IgD-negative memory B cell (primary cell): Measurements from ENCODE around the gene GPHN. TPM values are rescaled to one million over a fixed set of nuclear protein-coding genes. Genes with fewer than 3 reads are reported as not detected.

Source experiments
- H3K27ac Mint-ChIP-seq, 3 donors: one replicate each; pipeline ENCODE4 v1.8.0; 2020 to 2022; ENCODE audit warnings: mild to moderate bottlenecking in 3 of 3, mixed read lengths in 3 of 3, moderate library complexity in 1 of 3
- H3K27me3 Mint-ChIP-seq: one replicate; pipeline ENCODE4 v1.8.0; 2021; ENCODE audit warnings: mixed read lengths
- H3K36me3 Mint-ChIP-seq: one replicate; pipeline ENCODE4 v1.8.0; 2020; ENCODE audit warnings: mild to moderate bottlenecking, mixed read lengths
- H3K4me1 Mint-ChIP-seq, 3 donors: one replicate each; pipeline ENCODE4 v1.8.0; 2020 to 2022; ENCODE audit warnings: mixed read lengths in 3 of 3, mild to moderate bottlenecking in 1 of 3
- H3K4me3 Mint-ChIP-seq, 4 donors: one replicate each; pipeline ENCODE4 v1.8.0; 2020 to 2022; ENCODE audit warnings: mild to moderate bottlenecking in 4 of 4, mixed read lengths in 4 of 4, moderate library complexity in 3 of 4
- H3K9me3 Mint-ChIP-seq, 3 donors: one replicate each; pipeline ENCODE4 v1.8.0; 2020 to 2021; ENCODE audit warnings: mixed read lengths in 3 of 3, mild to moderate bottlenecking in 1 of 3
- polyA plus RNA-seq: library from polyadenylated mRNA; unstranded; fragments of 300-500 nt; fragmentation: Illumina TruSeq; gene quantifications from one replicate; pipeline ENCODE4 v1.2.3, GENCODE V29; 2021

Gene GPHN
- polyA plus RNA-seq, 1 donor from 2014 or later: 5.9 TPM

- Mint-ChIP-seq H3K4me1 (peaks cover 0 to 10% (median 10%) of the 10 kb centered on the region in 3 donors), H3K9me3 (peaks cover 0 to 2% (median 0%) of the 10 kb centered on the region in 3 donors), H3K27ac (peak overlapping the region in 1 of 3 donors; percentile 41), H3K27me3 (no peaks in the 10 kb centered on the region), H3K36me3 (peaks cover 4% of the 10 kb centered on the region), H3K4me3 (no peak overlapping the region)
Measured at GRCh38 chr14:66641861-66642635, 134.1 kb downstream of the GPHN start.

- Mint-ChIP-seq H3K27me3 (no peaks in the 10 kb centered on the region), H3K9me3 (peaks cover 0 to 2% (median 0%) of the 10 kb centered on the region in 3 donors), H3K27ac (no peak overlapping the region), H3K4me3 (no peak overlapping the region), H3K36me3 (peaks cover 4% of the 10 kb centered on the region), H3K4me1 (peaks cover 0 to 10% (median 8%) of the 10 kb centered on the region in 3 donors)
Measured at GRCh38 chr14:66643344-66643743, 135.4 kb downstream of the GPHN start.

- Mint-ChIP-seq H3K36me3 (peaks cover 2% of the 10 kb centered on the region), H3K4me3 (no peak overlapping the region), H3K4me1 (peaks cover 6 to 27% (median 14%) of the 10 kb centered on the region in 3 donors), H3K27ac (no peak overlapping the region), H3K9me3 (no peaks in the 10 kb centered on the region), H3K27me3 (no peaks in the 10 kb centered on the region)
Measured at GRCh38 chr14:66645716-66646115, 137.8 kb downstream of the GPHN start.

- Mint-ChIP-seq H3K36me3 (peaks cover 2% of the 10 kb centered on the region), H3K4me3 (no peak overlapping the region), H3K27me3 (no peaks in the 10 kb centered on the region), H3K27ac (no peak overlapping the region), H3K4me1 (peaks cover 13 to 27% (median 16%) of the 10 kb centered on the region in 3 donors), H3K9me3 (no peaks in the 10 kb centered on the region)
Measured at GRCh38 chr14:66649498-66649897, 141.6 kb downstream of the GPHN start.

GRCh38 chr14:66650491-66650911, 142.6 kb downstream of the GPHN start:
- H3K4me3 Mint-ChIP-seq: no peak overlapping the region
- H3K27me3 Mint-ChIP-seq: no peaks in the 10 kb centered on the region
- H3K27ac Mint-ChIP-seq: peak overlapping the region in 1 of 3 donors; percentile 43
- H3K4me1 Mint-ChIP-seq: peaks cover 14 to 27% (median 16%) of the 10 kb centered on the region in 3 donors
- H3K9me3 Mint-ChIP-seq: peaks cover 0 to 3% (median 2%) of the 10 kb centered on the region in 3 donors
- peaks cover 2% of the 10 kb centered on the region for H3K36me3 Mint-ChIP-seq

GRCh38 chr14:66651536-66652220, 143.7 kb downstream of the GPHN start:
- H3K9me3 Mint-ChIP-seq: peaks cover 4 to 14% (median 8%) of the 10 kb centered on the region in 3 donors
- H3K4me3 Mint-ChIP-seq: no peak overlapping the region
- peaks cover 12 to 21% (median 14%) of the 10 kb centered on the region in 3 donors for H3K4me1 Mint-ChIP-seq
- no peaks in the 10 kb centered on the region for H3K36me3 Mint-ChIP-seq
- H3K27ac Mint-ChIP-seq: peak overlapping the region in 1 of 3 donors; percentile 33
- no peaks in the 10 kb centered on the region for H3K27me3 Mint-ChIP-seq

- Mint-ChIP-seq H3K4me3 (no peak overlapping the region), H3K4me1 (peaks cover 12 to 21% (median 14%) of the 10 kb centered on the region in 3 donors), H3K36me3 (no peaks in the 10 kb centered on the region), H3K27me3 (no peaks in the 10 kb centered on the region), H3K9me3 (peaks cover 4 to 16% (median 9%) of the 10 kb centered on the region in 3 donors), H3K27ac (no peak overlapping the region)
Measured at GRCh38 chr14:66652525-66653106, 144.7 kb downstream of the GPHN start.

- Mint-ChIP-seq H3K9me3 (peaks cover 6 to 22% (median 17%) of the 10 kb centered on the region in 3 donors), H3K36me3 (peaks cover 8% of the 10 kb centered on the region), H3K27ac (no peak overlapping the region), H3K4me1 (peaks cover 2 to 4% (median 3%) of the 10 kb centered on the region in 3 donors), H3K27me3 (no peaks in the 10 kb centered on the region), H3K4me3 (no peak overlapping the region)
Measured at GRCh38 chr14:66657780-66658179, 149.8 kb downstream of the GPHN start.

GRCh38 chr14:66662374-66662773, 154.4 kb downstream of the GPHN start:
- H3K4me1 Mint-ChIP-seq: peaks cover 0 to 2% (median 2%) of the 10 kb centered on the region in 3 donors
- no peak overlapping the region for H3K27ac Mint-ChIP-seq
- H3K4me3 Mint-ChIP-seq: peak overlapping the region in 1 of 4 donors; percentile 37
- H3K36me3 Mint-ChIP-seq: peaks cover 8% of the 10 kb centered on the region
- H3K27me3 Mint-ChIP-seq: no peaks in the 10 kb centered on the region
- peaks cover 4 to 28% (median 21%) of the 10 kb centered on the region in 3 donors for H3K9me3 Mint-ChIP-seq

GRCh38 chr14:66677780-66678179, 169.8 kb downstream of the GPHN start:
- Mint-ChIP-seq H3K9me3 (peaks cover 5 to 38% (median 18%) of the 10 kb centered on the region in 3 donors), H3K4me3 (no peak overlapping the region), H3K4me1 (peaks cover 0 to 3% (median 2%) of the 10 kb centered on the region in 3 donors), H3K36me3 (peaks cover 13% of the 10 kb centered on the region), H3K27ac (no peak overlapping the region), H3K27me3 (no peaks in the 10 kb centered on the region)

- H3K4me1 Mint-ChIP-seq: peaks cover 0 to 3% (median 0%) of the 10 kb centered on the region in 3 donors
- no peaks in the 10 kb centered on the region for H3K27me3 Mint-ChIP-seq
- H3K36me3 Mint-ChIP-seq: peaks cover 16% of the 10 kb centered on the region
- H3K27ac Mint-ChIP-seq: no peak overlapping the region
- no peak overlapping the region for H3K4me3 Mint-ChIP-seq
- H3K9me3 Mint-ChIP-seq: peaks cover 4 to 31% (median 18%) of the 10 kb centered on the region in 3 donors
Measured at GRCh38 chr14:66680216-66680615, 172.3 kb downstream of the GPHN start.

GRCh38 chr14:66696326-66696725, 188.4 kb downstream of the GPHN start:
- H3K4me1 Mint-ChIP-seq: peaks cover 0 to 1% (median 0%) of the 10 kb centered on the region in 3 donors
- peaks cover 0 to 7% (median 1%) of the 10 kb centered on the region in 3 donors for H3K9me3 Mint-ChIP-seq
- H3K36me3 Mint-ChIP-seq: peaks cover 8% of the 10 kb centered on the region
- no peak overlapping the region for H3K4me3 Mint-ChIP-seq
- no peaks in the 10 kb centered on the region for H3K27me3 Mint-ChIP-seq
- H3K27ac Mint-ChIP-seq: no peak overlapping the region

GRCh38 chr14:66698503-66698902, 190.6 kb downstream of the GPHN start:
- Mint-ChIP-seq H3K4me3 (no peak overlapping the region), H3K9me3 (peaks cover 3 to 7% (median 5%) of the 10 kb centered on the region in 3 donors), H3K4me1 (peaks cover 0 to 1% (median 0%) of the 10 kb centered on the region in 3 donors), H3K36me3 (peaks cover 8% of the 10 kb centered on the region), H3K27ac (peak overlapping the region in 1 of 3 donors; percentile 50), H3K27me3 (no peaks in the 10 kb centered on the region)

- Mint-ChIP-seq H3K9me3 (peaks cover 6 to 14% (median 6%) of the 10 kb centered on the region in 3 donors), H3K27ac (no peak overlapping the region)
Measured at GRCh38 chr14:66701813-66702212, 193.9 kb downstream of the GPHN start.

GRCh38 chr14:66708267-66708666, 200.3 kb downstream of the GPHN start:
- no peak overlapping the region for H3K27ac Mint-ChIP-seq
- peaks cover 0 to 2% (median 0%) of the 10 kb centered on the region in 3 donors for H3K4me1 Mint-ChIP-seq
- H3K4me3 Mint-ChIP-seq: no peak overlapping the region
- H3K27me3 Mint-ChIP-seq: no peaks in the 10 kb centered on the region
- peaks cover 5 to 18% (median 11%) of the 10 kb centered on the region in 3 donors for H3K9me3 Mint-ChIP-seq
- peaks cover 3% of the 10 kb centered on the region for H3K36me3 Mint-ChIP-seq

More at GRCh38 chr14:66701813-66702212, 193.9 kb downstream of the GPHN start:
- Mint-ChIP-seq H3K4me3 (no peak overlapping the region), H3K27me3 (no peaks in the 10 kb centered on the region), H3K4me1 (peaks cover 0 to 1% (median 0%) of the 10 kb centered on the region in 3 donors), H3K36me3 (peaks cover 7% of the 10 kb centered on the region)
